KBM-7 (cell line): ENCODE results near the gene PRMT1.

ENCODE experiments used
- DNase-seq: peaks from one replicate; pipeline ENCODE4 v3.0.0-alpha.2; 2015
- in situ Hi-C: fragments of 300-500 bp; cut with MboI; formaldehyde crosslinking; loops from 2 replicates; pipeline ENCODE4 v1.14.3; 2020; ENCODE audit warnings: low sequenced_read_pairs, low pct_unique_long_range_greater_than_20kb, mixed read lengths

PRMT1 gene

GRCh38 chr19:49685845-49686332 is 8.8 kb downstream of the PRMT1 start:
- in situ Hi-C loops = no loop called here
- DNase-seq = no peak

- in situ Hi-C loops = no loop called here
- DNase-seq = no peak
Measured at GRCh38 chr19:49686503-49687088, 9.5 kb downstream of the PRMT1 start.

- in situ Hi-C loops = no loop called here
- DNase-seq = no peak
Measured at GRCh38 chr19:49687150-49687549, 10.1 kb downstream of the PRMT1 start.

- in situ Hi-C loops = no loop called here
- DNase-seq = peak; percentile 56
Measured at GRCh38 chr19:49687566-49688316, 10.7 kb downstream of the PRMT1 start.

GRCh38 chr19:49688531-49689132 is 11.6 kb downstream of the PRMT1 start:
- DNase-seq = no peak
- in situ Hi-C loops = no loop called here

GRCh38 chr19:49689133-49690078 is 12.3 kb downstream of the PRMT1 start, which contains the start of gene ADM5:
Gene ADM5, plus strand, starts transcription at chr19:49689594. Its CDS starts 244 bp downstream, at chr19:49689838.
- in situ Hi-C loops = no loop called here
- DNase-seq = no peak

GRCh38 chr19:49690079-49690655 is 13.1 kb downstream of the PRMT1 start:
- no peak for DNase-seq
- in situ Hi-C loops = no loop called here

GRCh38 chr19:49690656-49691242 is 13.7 kb downstream of the PRMT1 start, which contains the start of gene CPT1C:
Gene CPT1C, plus strand, starts transcription at chr19:49691116. Its CDS starts 1,137 bp downstream, at chr19:49692253.
- no peak for DNase-seq
- in situ Hi-C loops = no loop called here

- no peak for DNase-seq
- in situ Hi-C loops = no loop called here
Measured at GRCh38 chr19:49691243-49692146, 14.4 kb downstream of the PRMT1 start.

- in situ Hi-C loops = no loop called here
- DNase-seq = no peak
Measured at GRCh38 chr19:49692147-49692506, 15.1 kb downstream of the PRMT1 start.

- in situ Hi-C loops = no loop called here
- DNase-seq = no peak
Measured at GRCh38 chr19:49696115-49696514, 19.0 kb downstream of the PRMT1 start.

- no peak for DNase-seq
- in situ Hi-C loops = no loop called here
Measured at GRCh38 chr19:49696865-49697264, 19.8 kb downstream of the PRMT1 start.

GRCh38 chr19:49699364-49699763 is 22.3 kb downstream of the PRMT1 start:
- DNase-seq = no peak
- in situ Hi-C loops = no loop called here

GRCh38 chr19:49700563-49700962 is 23.5 kb downstream of the PRMT1 start:
- DNase-seq = no peak
- in situ Hi-C loops = no loop called here

GRCh38 chr19:49701271-49701786 is 24.3 kb downstream of the PRMT1 start:
- in situ Hi-C loops = no loop called here
- no peak for DNase-seq

- DNase-seq = no peak
- in situ Hi-C loops = no loop called here
Measured at GRCh38 chr19:49704888-49705642, 28.0 kb downstream of the PRMT1 start.

GRCh38 chr19:49705919-49706318 is 28.8 kb downstream of the PRMT1 start:
- no peak for DNase-seq
- in situ Hi-C loops = no loop called here
